ENCODE data around the gene AMDHD1.
"Not testable (repeated sequence)": the region's sequence is repeated elsewhere in the genome, so short reads cannot be mapped to it uniquely, and the experiment has no call there.

The AMDHD1 gene

GRCh38 chr12:95966287-95966870 lies 23.2 kb downstream of the AMDHD1 start:
- no peak for DNase-seq (ENCODE audit: low spot score)

GRCh38 chr12:95967301-95967700 lies 24.2 kb downstream of the AMDHD1 start:
- no peak for DNase-seq (ENCODE audit: low spot score)

- not testable (repeated sequence) for DNase-seq (ENCODE audit: low spot score)
Observed at GRCh38 chr12:95969116-95969515, 26.0 kb downstream of the AMDHD1 start.

GRCh38 chr12:95970905-95971304 lies 27.8 kb downstream of the AMDHD1 start:
- peak; percentile 25 for DNase-seq (ENCODE audit: low spot score)

GRCh38 chr12:95972832-95973456 lies 29.8 kb downstream of the AMDHD1 start:
- no peak for DNase-seq (ENCODE audit: low spot score)

- no peak for DNase-seq (ENCODE audit: low spot score)
Observed at GRCh38 chr12:95974358-95974757, 31.2 kb downstream of the AMDHD1 start.

GRCh38 chr12:95975491-95975890 lies 32.4 kb downstream of the AMDHD1 start:
- no peak for DNase-seq (ENCODE audit: low spot score)

GRCh38 chr12:95976416-95976832 lies 33.3 kb downstream of the AMDHD1 start:
- DNase-seq (ENCODE audit: low spot score), result no peak

GRCh38 chr12:95977764-95978305 lies 34.7 kb downstream of the AMDHD1 start:
- DNase-seq (ENCODE audit: low spot score), result no peak

- no peak for DNase-seq (ENCODE audit: low spot score)
Observed at GRCh38 chr12:95978351-95978750, 35.2 kb downstream of the AMDHD1 start.

GRCh38 chr12:95978774-95979173 lies 35.6 kb downstream of the AMDHD1 start:
- DNase-seq (ENCODE audit: low spot score), result no peak

GRCh38 chr12:95980437-95980836 lies 37.3 kb downstream of the AMDHD1 start:
- DNase-seq (ENCODE audit: low spot score), result no peak

GRCh38 chr12:95982602-95983001 lies 39.5 kb downstream of the AMDHD1 start:
- no peak for DNase-seq (ENCODE audit: low spot score)

GRCh38 chr12:95984682-95985081 lies 41.6 kb downstream of the AMDHD1 start:
- DNase-seq (ENCODE audit: low spot score), result no peak

- no peak for DNase-seq (ENCODE audit: low spot score)
Observed at GRCh38 chr12:95986635-95987570, 43.8 kb downstream of the AMDHD1 start.

GRCh38 chr12:95988506-95989275 lies 45.6 kb downstream of the AMDHD1 start:
- DNase-seq (ENCODE audit: low spot score), result no peak

GRCh38 chr12:95989504-95990123 lies 46.5 kb downstream of the AMDHD1 start:
- no peak for DNase-seq (ENCODE audit: low spot score)

- DNase-seq (ENCODE audit: low spot score), result no peak
Observed at GRCh38 chr12:95990136-95990535, 47.0 kb downstream of the AMDHD1 start.

- no peak for DNase-seq (ENCODE audit: low spot score)
Observed at GRCh38 chr12:95993907-95994306, 50.8 kb downstream of the AMDHD1 start.

- no peak for DNase-seq (ENCODE audit: low spot score)
Observed at GRCh38 chr12:95994476-95994875, 51.3 kb downstream of the AMDHD1 start.

- no peak for DNase-seq (ENCODE audit: low spot score)
Observed at GRCh38 chr12:95995238-95996031, 52.3 kb downstream of the AMDHD1 start.
